ENCODE measurements around the gene PWP2. TPM values are rescaled to one million over a fixed set of nuclear protein-coding genes. Genes with fewer than 3 reads are reported as not detected.
A peak's percentile ranks its signal among the peaks of the same experiment; 100 is the strongest.

PWP2 gene
- total RNA-seq, 1 experiment from 2014 or later, result 6.0 TPM

DNA sequence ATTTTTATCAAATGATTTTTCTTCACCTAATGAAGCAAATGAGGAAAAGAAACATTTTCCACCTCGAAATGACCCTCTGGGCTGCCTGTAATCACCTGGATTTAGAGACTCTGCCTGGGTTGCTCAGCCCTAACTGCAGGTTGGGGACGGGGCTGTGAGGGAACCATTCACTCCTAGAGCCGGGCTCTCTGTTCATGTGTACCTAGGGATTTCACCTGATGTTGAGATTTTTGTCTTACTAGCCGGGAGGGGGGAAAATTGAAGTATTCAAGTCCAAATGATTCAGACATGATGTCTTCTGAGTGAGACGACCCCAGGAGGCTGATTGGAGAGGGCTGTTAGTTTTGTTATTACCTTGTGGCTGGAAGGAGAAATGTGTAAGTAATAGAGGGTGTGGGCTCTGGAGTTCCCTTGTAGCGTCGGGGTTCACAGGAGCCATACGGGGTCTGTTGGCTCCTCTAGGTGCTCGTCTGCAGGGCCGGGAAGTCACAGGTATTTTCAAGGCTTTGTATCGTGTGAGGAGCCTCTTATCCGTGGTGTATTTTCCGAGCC, 42.3 kb upstream of the PWP2 start:
- Histone ChIP-seq H3K9me3 (ENCODE audit: control insufficient read depth, low read depth, low read length) (no peaks in the 10 kb centered on the region), H3T11ph (ENCODE audit: low read length) (no peak overlapping the region), H3K14ac (ENCODE audit: insufficient read depth, low read length) (no peak overlapping the region), H3K18ac (ENCODE audit: insufficient read length, low read depth, low read length) (no peak overlapping the region), H2BK12ac (ENCODE audit: insufficient read length, low read depth, low read length) (no peak overlapping the region), H3K4me2 (ENCODE audit: insufficient read depth, insufficient read length, low read length) (no peak overlapping the region), H2AFZ (ENCODE audit: low read length) (no peak overlapping the region), H3K27me3 (ENCODE audit: insufficient read depth, low read length) (no peaks in the 10 kb centered on the region), H4K5ac (ENCODE audit: insufficient read length, low read depth, low read length) (no peak overlapping the region), H3K23me2 (ENCODE audit: insufficient read length, low read depth, low read length, poor library complexity, severe bottlenecking) (no peaks in the 10 kb centered on the region), H3K23ac (ENCODE audit: insufficient read length, low read depth, low read length) (no peak overlapping the region), H3K4ac (ENCODE audit: low read depth, low read length) (no peak overlapping the region), H4K20me1 (ENCODE audit: control insufficient read depth, insufficient read depth, insufficient read length) (no peaks in the 10 kb centered on the region), H3K56ac (ENCODE audit: insufficient read length, low read depth, low read length) (no peak overlapping the region), H4K91ac (ENCODE audit: insufficient read length, low read depth, low read length) (no peak overlapping the region), H2AK5ac (ENCODE audit: insufficient read length, low read length) (no peak overlapping the region), H3K79me1 (ENCODE audit: insufficient read depth, low read depth, low read length, poor library complexity, severe bottlenecking) (no peaks in the 10 kb centered on the region), H2BK120ac (ENCODE audit: low read depth, low read length, poor library complexity, severe bottlenecking) (no peak overlapping the region), H4K8ac (replicated peaks; ENCODE audit: insufficient read length, low read depth, low read length) (no peak overlapping the region), H2BK20ac (ENCODE audit: low read depth, low read length, poor library complexity, severe bottlenecking) (no peak overlapping the region), H3K9ac (ENCODE audit: extremely low read depth, insufficient read length, low read length) (no peak overlapping the region), H3K79me2 (ENCODE audit: insufficient read depth, low read length) (peaks cover 1% of the 10 kb centered on the region; the same call in 1 of the 2 replicates), H3K4me1 (ENCODE audit: insufficient read depth, low read length) (no peaks in the 10 kb centered on the region), H3K27ac (ENCODE audit: insufficient read length, low read depth, low read length) (no peak overlapping the region), H2BK15ac (ENCODE audit: low read depth, low read length) (no peak overlapping the region), H2BK5ac (ENCODE audit: insufficient read length, low read length) (no peak overlapping the region)
- TF ChIP-seq, protein P1, sequence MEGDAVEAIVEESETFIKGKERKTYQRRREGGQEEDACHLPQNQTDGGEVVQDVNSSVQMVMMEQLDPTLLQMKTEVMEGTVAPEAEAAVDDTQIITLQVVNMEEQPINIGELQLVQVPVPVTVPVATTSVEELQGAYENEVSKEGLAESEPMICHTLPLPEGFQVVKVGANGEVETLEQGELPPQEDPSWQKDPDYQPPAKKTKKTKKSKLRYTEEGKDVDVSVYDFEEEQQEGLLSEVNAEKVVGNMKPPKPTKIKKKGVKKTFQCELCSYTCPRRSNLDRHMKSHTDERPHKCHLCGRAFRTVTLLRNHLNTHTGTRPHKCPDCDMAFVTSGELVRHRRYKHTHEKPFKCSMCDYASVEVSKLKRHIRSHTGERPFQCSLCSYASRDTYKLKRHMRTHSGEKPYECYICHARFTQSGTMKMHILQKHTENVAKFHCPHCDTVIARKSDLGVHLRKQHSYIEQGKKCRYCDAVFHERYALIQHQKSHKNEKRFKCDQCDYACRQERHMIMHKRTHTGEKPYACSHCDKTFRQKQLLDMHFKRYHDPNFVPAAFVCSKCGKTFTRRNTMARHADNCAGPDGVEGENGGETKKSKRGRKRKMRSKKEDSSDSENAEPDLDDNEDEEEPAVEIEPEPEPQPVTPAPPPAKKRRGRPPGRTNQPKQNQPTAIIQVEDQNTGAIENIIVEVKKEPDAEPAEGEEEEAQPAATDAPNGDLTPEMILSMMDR (conservative IDR thresholded peaks at IDR 0.05), result no peak
- DNase-seq, result no peak
- H3K4me3 Mint-ChIP-seq, result no peak overlapping the region
- peaks cover 10 to 13% of the 10 kb centered on the region in 2 experiments for H3K4me1 Mint-ChIP-seq
- H3K36me3 Mint-ChIP-seq (ENCODE audit: insufficient read depth in 1 of 3, low read depth in 3 of 3), result peaks cover 4 to 46% (median 23%) of the 10 kb centered on the region in 3 experiments; a peak in 6 of 7 replicates
- peak overlapping the region in 2 of 3 experiments; percentile 4 to 71; a peak in 2 of 7 replicates for H3K27ac Mint-ChIP-seq
- no peaks in the 10 kb centered on the region for H3K9me3 Mint-ChIP-seq
- H3K27me3 Mint-ChIP-seq (ENCODE audit: low read depth), result no peaks in the 10 kb centered on the region; the same call in 1 of the 2 replicates
- WGBS (ENCODE audit: extremely low coverage, insufficient read length, low lambda C conversion rate), result no CpG with 5 or more reads among the region's 13 CpGs

Data from H9 (cell line).